ENCODE data around the gene UACA. TPM values are rescaled to one million over a fixed set of nuclear protein-coding genes. Genes with fewer than 3 reads are reported as not detected.

Gene UACA
- total RNA-seq, 1 donor from 2014 or later = 46.2 TPM

- peaks cover 23% of the 10 kb centered on the region for H3K27me3 Mint-ChIP-seq
- H3K27ac Mint-ChIP-seq = no peak overlapping the region
- H3K9me3 Mint-ChIP-seq (ENCODE audit: low read depth) = peaks cover 2% of the 10 kb centered on the region
- TF ChIP-seq CTCF (IDR thresholded peaks at IDR 0.05; ENCODE audit: unreplicated experiment) = no peak
- no peaks in the 10 kb centered on the region for H3K36me3 Mint-ChIP-seq (ENCODE audit: insufficient read depth)
- DNase-seq (ENCODE audit: low spot score, unreplicated experiment) = no peak
- H3K4me3 Mint-ChIP-seq (ENCODE audit: low read depth) = no peak overlapping the region
- H3K4me1 Mint-ChIP-seq (ENCODE audit: low read depth) = peaks cover 13% of the 10 kb centered on the region
Observed at GRCh38 chr15:70615435-70616310, 147.7 kb downstream of the UACA start.

- no peaks in the 10 kb centered on the region for H3K9me3 Mint-ChIP-seq (ENCODE audit: low read depth)
- no peak for DNase-seq (ENCODE audit: low spot score, unreplicated experiment)
- H3K4me3 Mint-ChIP-seq (ENCODE audit: low read depth) = no peak overlapping the region
- H3K27ac Mint-ChIP-seq = no peak overlapping the region
- peaks cover 23% of the 10 kb centered on the region for H3K27me3 Mint-ChIP-seq
- H3K36me3 Mint-ChIP-seq (ENCODE audit: insufficient read depth) = no peaks in the 10 kb centered on the region
- TF ChIP-seq CTCF (IDR thresholded peaks at IDR 0.05; ENCODE audit: unreplicated experiment) = no peak
- peaks cover 13% of the 10 kb centered on the region for H3K4me1 Mint-ChIP-seq (ENCODE audit: low read depth)
Observed at GRCh38 chr15:70614221-70614620, 149.1 kb downstream of the UACA start.

- Mint-ChIP-seq H3K27me3 (peaks cover 23% of the 10 kb centered on the region), H3K27ac (no peak overlapping the region), H3K36me3 (ENCODE audit: insufficient read depth) (no peaks in the 10 kb centered on the region), H3K4me1 (ENCODE audit: low read depth) (peaks cover 13% of the 10 kb centered on the region), H3K4me3 (ENCODE audit: low read depth) (no peak overlapping the region), H3K9me3 (ENCODE audit: low read depth) (no peaks in the 10 kb centered on the region)
- no peak for DNase-seq (ENCODE audit: low spot score, unreplicated experiment)
- no peak for TF ChIP-seq CTCF (IDR thresholded peaks at IDR 0.05; ENCODE audit: unreplicated experiment)
Observed at GRCh38 chr15:70613271-70613670, 150.1 kb downstream of the UACA start.

- Mint-ChIP-seq H3K36me3 (ENCODE audit: insufficient read depth) (no peaks in the 10 kb centered on the region), H3K4me1 (ENCODE audit: low read depth) (peaks cover 1% of the 10 kb centered on the region), H3K27me3 (peaks cover 34% of the 10 kb centered on the region), H3K27ac (no peak overlapping the region), H3K4me3 (ENCODE audit: low read depth) (no peak overlapping the region), H3K9me3 (ENCODE audit: low read depth) (no peaks in the 10 kb centered on the region)
- no peak for TF ChIP-seq CTCF (IDR thresholded peaks at IDR 0.05; ENCODE audit: unreplicated experiment)
- no peak for DNase-seq (ENCODE audit: low spot score, unreplicated experiment)
Observed at GRCh38 chr15:70611286-70611685, 152.1 kb downstream of the UACA start.

GRCh38 chr15:70610541-70610940 lies 152.8 kb downstream of the UACA start:
- no peak overlapping the region for H3K4me3 Mint-ChIP-seq (ENCODE audit: low read depth)
- no peaks in the 10 kb centered on the region for H3K36me3 Mint-ChIP-seq (ENCODE audit: insufficient read depth)
- no peaks in the 10 kb centered on the region for H3K9me3 Mint-ChIP-seq (ENCODE audit: low read depth)
- no peak for DNase-seq (ENCODE audit: low spot score, unreplicated experiment)
- TF ChIP-seq CTCF (IDR thresholded peaks at IDR 0.05; ENCODE audit: unreplicated experiment) = no peak
- H3K4me1 Mint-ChIP-seq (ENCODE audit: low read depth) = peaks cover 1% of the 10 kb centered on the region
- H3K27me3 Mint-ChIP-seq = peaks cover 29% of the 10 kb centered on the region
- no peak overlapping the region for H3K27ac Mint-ChIP-seq

All from progenitor cell of endocrine pancreas (in vitro differentiated cells).